Measurements from ENCODE around the gene ETFA. TPM values are rescaled to one million over a fixed set of nuclear protein-coding genes. Genes with fewer than 3 reads are reported as not detected.

The ETFA gene
- total RNA-seq, 1 experiment from 2014 or later, result 164 TPM

DNA sequence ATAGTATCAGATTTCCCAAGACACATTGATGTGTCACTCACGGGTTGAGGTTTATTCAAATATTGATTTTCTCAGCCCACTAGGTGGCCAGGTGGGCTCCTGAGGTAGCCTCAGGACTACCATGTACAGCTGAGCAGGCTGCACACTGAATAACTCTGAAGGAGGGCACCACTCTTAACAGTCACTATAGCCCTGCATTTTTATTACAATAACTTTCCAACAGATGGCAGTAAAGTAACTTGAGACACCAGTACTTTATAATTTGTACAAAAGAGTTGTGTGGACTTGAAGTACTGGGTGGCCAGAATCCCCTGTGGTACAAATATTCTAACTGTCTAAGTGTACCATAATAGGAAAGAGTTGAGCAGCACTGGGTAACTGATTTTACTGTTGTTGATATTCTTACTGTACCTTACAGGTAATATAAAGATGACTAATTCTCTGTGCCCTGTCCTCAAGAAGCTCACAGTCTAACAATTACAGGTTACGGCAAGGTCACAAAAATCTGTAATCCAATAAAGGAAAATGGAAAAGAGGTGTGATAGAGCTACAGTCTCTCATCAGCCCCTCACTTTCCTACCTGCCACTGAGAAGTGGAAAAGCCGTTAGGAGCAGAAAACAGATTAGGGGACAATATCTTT is 76.0 kb downstream of the ETFA start:
- Mint-ChIP-seq H3K9me3 (ENCODE audit: unreplicated experiment) (no peaks in the 10 kb centered on the region), H3K4me1 (ENCODE audit: insufficient read depth, unreplicated experiment) (peaks cover 6% of the 10 kb centered on the region), H3K27me3 (ENCODE audit: insufficient read depth, unreplicated experiment) (no peaks in the 10 kb centered on the region), H3K36me3 (ENCODE audit: insufficient read depth, unreplicated experiment) (peaks cover 20% of the 10 kb centered on the region), H3K27ac (ENCODE audit: low read depth, unreplicated experiment) (no peak overlapping the region), H3K4me3 (ENCODE audit: unreplicated experiment) (no peak overlapping the region)
- BruUV-seq (replicated peaks), result no TSS peak
- intact Hi-C loops (cut with micrococcal nuclease), result loop anchor here (1.0 kb wide), 2 partner anchors 95 to 631 kb away; no protein-coding TSS in a partner anchor
- ChIA-PET CTCF (interaction anchor here (0.5 to 2.1 kb wide), 22 partner anchors 8 to 787 kb away, joined by 3 to 13 read pairs (median 4); no protein-coding TSS in a partner anchor), POLR2A (interaction anchor here (0.7 kb wide), 1 partner anchor 41 kb away, joined by 3 read pairs; no protein-coding TSS in a partner anchor)
- peak; percentile 34 for TF ChIP-seq CTCF (IDR thresholded peaks at IDR 0.05; ENCODE audit: unreplicated experiment)
- DNase-seq (ENCODE audit: unreplicated experiment), result peak; percentile 42

DNA sequence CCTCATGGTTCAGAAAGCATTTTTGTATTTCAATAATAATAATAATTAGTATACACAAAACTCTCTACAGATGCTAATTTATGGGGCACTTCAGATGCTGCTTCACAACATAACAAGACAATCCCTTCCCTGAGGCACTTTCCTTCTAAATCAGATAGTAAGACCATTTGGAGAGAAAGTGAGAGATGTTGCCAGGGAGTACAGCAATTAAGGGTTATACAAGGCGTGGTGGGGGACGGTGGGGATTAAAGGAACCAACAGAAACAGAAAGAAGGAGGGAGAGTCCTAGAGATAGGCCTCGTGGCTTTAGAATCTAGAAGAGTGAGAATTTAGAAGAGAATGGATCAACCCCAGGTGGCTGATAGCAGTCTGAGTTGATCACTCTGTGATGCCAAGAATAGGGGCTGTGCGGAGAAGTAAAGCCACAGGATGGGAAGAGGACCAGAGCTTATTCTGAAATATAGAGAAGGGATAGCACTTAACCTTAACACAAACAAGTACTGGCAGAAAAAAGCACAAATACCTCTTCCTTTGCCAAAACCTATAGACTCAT is 76.9 kb downstream of the ETFA start:
- POLR2A ChIA-PET, result no interaction called here
- H3K4me1 Mint-ChIP-seq (ENCODE audit: insufficient read depth, unreplicated experiment), result peaks cover 6% of the 10 kb centered on the region
- no peak overlapping the region for H3K4me3 Mint-ChIP-seq (ENCODE audit: unreplicated experiment)
- H3K27ac Mint-ChIP-seq (ENCODE audit: low read depth, unreplicated experiment), result peak overlapping the region; percentile 16
- DNase-seq (ENCODE audit: unreplicated experiment), result no peak
- no peak for TF ChIP-seq CTCF (IDR thresholded peaks at IDR 0.05; ENCODE audit: unreplicated experiment)
- BruUV-seq (replicated peaks), result no TSS peak
- H3K9me3 Mint-ChIP-seq (ENCODE audit: unreplicated experiment), result no peaks in the 10 kb centered on the region
- peaks cover 28% of the 10 kb centered on the region for H3K36me3 Mint-ChIP-seq (ENCODE audit: insufficient read depth, unreplicated experiment)
- H3K27me3 Mint-ChIP-seq (ENCODE audit: insufficient read depth, unreplicated experiment), result no peaks in the 10 kb centered on the region
- intact Hi-C loops (cut with micrococcal nuclease), result no loop called here
- CTCF ChIA-PET, result interaction anchor here (0.5 to 2.1 kb wide), 14 partner anchors 10 to 788 kb away, joined by 3 to 13 read pairs (median 4); no protein-coding TSS in a partner anchor

GRCh38 chr15:76233921-76234320 is 77.3 kb downstream of the ETFA start:
- Mint-ChIP-seq H3K27me3 (ENCODE audit: insufficient read depth, unreplicated experiment) (no peaks in the 10 kb centered on the region), H3K27ac (ENCODE audit: low read depth, unreplicated experiment) (peak overlapping the region; percentile 16), H3K4me3 (ENCODE audit: unreplicated experiment) (no peak overlapping the region), H3K4me1 (ENCODE audit: insufficient read depth, unreplicated experiment) (peaks cover 6% of the 10 kb centered on the region), H3K36me3 (ENCODE audit: insufficient read depth, unreplicated experiment) (peaks cover 33% of the 10 kb centered on the region), H3K9me3 (ENCODE audit: unreplicated experiment) (no peaks in the 10 kb centered on the region)
- ChIA-PET CTCF (interaction anchor here (0.6 to 2.1 kb wide), 9 partner anchors 10 to 633 kb away, joined by 3 to 13 read pairs (median 4); no protein-coding TSS in a partner anchor), POLR2A (no interaction called here)
- no TSS peak for BruUV-seq (replicated peaks)
- TF ChIP-seq CTCF (IDR thresholded peaks at IDR 0.05; ENCODE audit: unreplicated experiment), result no peak
- intact Hi-C loops (cut with micrococcal nuclease), result no loop called here
- no peak for DNase-seq (ENCODE audit: unreplicated experiment)

DNA sequence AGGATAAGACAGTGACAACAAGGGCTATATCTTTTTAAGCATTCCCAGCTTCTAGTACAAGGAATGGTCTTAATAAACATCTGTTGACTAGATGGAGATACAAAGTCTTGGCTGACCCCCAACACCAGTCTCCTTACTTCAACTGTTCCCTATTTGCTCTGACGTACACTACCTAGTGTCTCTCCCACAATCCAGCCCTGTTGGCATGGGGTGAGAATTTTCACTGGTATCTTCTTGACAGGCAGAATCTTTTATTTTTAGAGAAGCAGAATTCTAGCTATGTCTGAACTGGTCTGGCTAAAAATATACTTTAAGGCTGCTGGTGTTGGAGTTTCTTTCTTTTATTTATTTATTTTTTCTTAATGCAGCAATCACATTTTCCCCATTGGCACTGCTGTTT is 82.0 kb downstream of the ETFA start:
- no peak for DNase-seq (ENCODE audit: unreplicated experiment)
- H3K36me3 Mint-ChIP-seq (ENCODE audit: insufficient read depth, unreplicated experiment), result peaks cover 50% of the 10 kb centered on the region
- no peaks in the 10 kb centered on the region for H3K9me3 Mint-ChIP-seq (ENCODE audit: unreplicated experiment)
- intact Hi-C loops (cut with micrococcal nuclease), result no loop called here
- H3K4me3 Mint-ChIP-seq (ENCODE audit: unreplicated experiment), result no peak overlapping the region
- no peak for TF ChIP-seq CTCF (IDR thresholded peaks at IDR 0.05; ENCODE audit: unreplicated experiment)
- H3K4me1 Mint-ChIP-seq (ENCODE audit: insufficient read depth, unreplicated experiment), result peaks cover 2% of the 10 kb centered on the region
- H3K27me3 Mint-ChIP-seq (ENCODE audit: insufficient read depth, unreplicated experiment), result no peaks in the 10 kb centered on the region
- CTCF ChIA-PET, result interaction anchor here (0.5 kb wide), 1 partner anchor 708 kb away, joined by 3 read pairs; no protein-coding TSS in a partner anchor
- POLR2A ChIA-PET, result interaction anchor here (1.6 kb wide), 2 partner anchors 11 to 32 kb away, joined by 5 to 7 read pairs; no protein-coding TSS in a partner anchor
- H3K27ac Mint-ChIP-seq (ENCODE audit: low read depth, unreplicated experiment), result no peak overlapping the region
- TSS peak; percentile 29 for BruUV-seq (replicated peaks)

All from MCF 10A (cell line).